BE2C (cell line): ENCODE data around the gene MAGEB5.

Experiments used
- DNase-seq: peaks from one replicate; pipeline ENCODE4 v3.0.0-alpha.2; 2020
- H3K27me3 ChIP-seq: fragments of 250-450 bp; sonication (Bioruptor Pico); 2 replicates; pipeline ENCODE4 v1.5.1; 2020; ENCODE audit warnings: mild to moderate bottlenecking
- H3K36me3 ChIP-seq: fragments of 250-450 bp; sonication (Bioruptor Pico); 2 replicates; pipeline ENCODE4 v1.5.1; 2020; ENCODE audit warnings: mild to moderate bottlenecking
- H3K4me1 ChIP-seq: fragments of 250-450 bp; sonication (Bioruptor Pico); 2 replicates; pipeline ENCODE4 v1.5.1; 2020
- H3K4me3 ChIP-seq: 2 replicates; pipeline ENCODE4 v1.5.1; 2011; ENCODE audit warnings: low read depth, low read length
- H3K9me3 ChIP-seq: fragments of 250-450 bp; sonication (Bioruptor Pico); 2 replicates; pipeline ENCODE4 v1.5.1; 2020
- CTCF ChIP-seq: IDR thresholded peaks from 2 replicates; pipeline ENCODE4 v1.5.1; 2012; ENCODE audit warnings: mild to moderate bottlenecking, low read depth, low read length

Gene MAGEB5

GRCh38 chrX:26253526-26253925 is 37.6 kb downstream of the MAGEB5 start:
- Histone ChIP-seq H3K36me3 (no peaks in the 10 kb centered on the region), H3K9me3 (no peaks in the 10 kb centered on the region), H3K4me1 (no peaks in the 10 kb centered on the region), H3K4me3 (no peak overlapping the region), H3K27me3 (no peaks in the 10 kb centered on the region)
- DNase-seq = no peak
- no peak for TF ChIP-seq CTCF

GRCh38 chrX:26254436-26254835 is 38.5 kb downstream of the MAGEB5 start:
- TF ChIP-seq CTCF = no peak
- Histone ChIP-seq H3K36me3 (no peaks in the 10 kb centered on the region), H3K4me3 (no peak overlapping the region), H3K9me3 (no peaks in the 10 kb centered on the region), H3K4me1 (no peaks in the 10 kb centered on the region), H3K27me3 (no peaks in the 10 kb centered on the region)
- no peak for DNase-seq

- DNase-seq = no peak
Observed at GRCh38 chrX:26262121-26262523, 46.2 kb downstream of the MAGEB5 start.

More at GRCh38 chrX:26262121-26262523, 46.2 kb downstream of the MAGEB5 start:
- Histone ChIP-seq H3K27me3 (no peaks in the 10 kb centered on the region), H3K36me3 (no peaks in the 10 kb centered on the region), H3K4me3 (no peak overlapping the region), H3K9me3 (no peaks in the 10 kb centered on the region), H3K4me1 (no peaks in the 10 kb centered on the region)
- no peak for TF ChIP-seq CTCF
